HepG2 (cell line): ENCODE results near the gene TK1. TPM values are rescaled to one million over a fixed set of nuclear protein-coding genes. Genes with fewer than 3 reads are reported as not detected.

ENCODE experiments used
- AGO2 ChIP-seq: fragments of 200-400 bp; formaldehyde crosslinking; optimal IDR thresholded peaks from 2 replicates; pipeline ENCODE3; 2017; ENCODE audit warnings: mild to moderate bottlenecking, low read depth, low read length, moderate library complexity
- AKAP8 ChIP-seq: sonication (generic); formaldehyde crosslinking; IDR thresholded peaks from 2 replicates; pipeline ENCODE4 v1.5.1; 2020; ENCODE audit warnings: mild to moderate bottlenecking, missing genetic modification reagents
- BORCS8-MEF2B ChIP-seq: sonication (generic); formaldehyde crosslinking; IDR thresholded peaks from 2 replicates; pipeline ENCODE4 v1.8.0; 2022; ENCODE audit warnings: mild to moderate bottlenecking, missing genetic modification reagents
- ETV6 ChIP-seq: sonication (generic); formaldehyde crosslinking; conservative IDR thresholded peaks from 2 replicates; pipeline ENCODE4 v1.4.0; 2020; ENCODE audit warnings: missing genetic modification reagents
- MEIS1 ChIP-seq: sonication (generic); formaldehyde crosslinking; IDR thresholded peaks from 2 replicates; pipeline ENCODE4 v1.9.0; 2021; ENCODE audit warnings: mild to moderate bottlenecking, missing genetic modification reagents, moderate library complexity, borderline replicate concordance
- NFIC ChIP-seq: IDR thresholded peaks from 2 replicates; pipeline ENCODE4 v1.6.1; 2012; ENCODE audit warnings: mild to moderate bottlenecking, low read length, inconsistent platforms
- NFRKB ChIP-seq: fragments of 450-650 bp; IDR thresholded peaks from 2 replicates; pipeline ENCODE4 v1.6.1; 2017
- PAWR ChIP-seq: sonication (generic); formaldehyde crosslinking; IDR thresholded peaks from 2 replicates; pipeline ENCODE4 v1.4.0; 2020; ENCODE audit warnings: missing genetic modification reagents, mild to moderate bottlenecking, borderline replicate concordance
- POLR2G ChIP-seq: fragments of 200-400 bp; formaldehyde crosslinking; IDR thresholded peaks from 2 replicates; pipeline ENCODE4 v1.6.1; 2018; ENCODE audit warnings: mild to moderate bottlenecking, low read depth, low read length, moderate library complexity
- RXRB ChIP-seq: IDR thresholded peaks from 2 replicates; pipeline ENCODE4 v1.6.1; 2016; ENCODE audit warnings: borderline replicate concordance, missing genetic modification reagents, missing compliant biosample characterization
- TCF7 ChIP-seq: sonication (generic); IDR thresholded peaks from 2 replicates; pipeline ENCODE4 v1.6.1; 2016; ENCODE audit warnings: antibody characterized with exemption, low read depth
- TEAD3 ChIP-seq: optimal IDR thresholded peaks from 2 replicates; pipeline ENCODE3; 2016; ENCODE audit warnings: borderline replicate concordance
- YEATS2 ChIP-seq: sonication (generic); formaldehyde crosslinking; IDR thresholded peaks from 2 replicates; pipeline ENCODE4 v1.4.0; 2020; ENCODE audit warnings: missing genetic modification reagents, borderline replicate concordance
- ZBED4 ChIP-seq: sonication (generic); formaldehyde crosslinking; IDR thresholded peaks from 2 replicates; pipeline ENCODE4 v1.4.0; 2020; ENCODE audit warnings: missing genetic modification reagents, borderline replicate concordance
- ZBTB10 ChIP-seq: sonication (generic); formaldehyde crosslinking; IDR thresholded peaks from 2 replicates; pipeline ENCODE4 v1.4.0; 2020; ENCODE audit warnings: missing genetic modification reagents, borderline replicate concordance
- ZBTB14 ChIP-seq: sonication (generic); formaldehyde crosslinking; IDR thresholded peaks from 2 replicates; pipeline ENCODE4 v1.4.0; 2020; ENCODE audit warnings: missing genetic modification reagents
- ZFP41 ChIP-seq: sonication (generic); formaldehyde crosslinking; IDR thresholded peaks from 2 replicates; pipeline ENCODE4 v1.4.0; 2020; ENCODE audit warnings: mild to moderate bottlenecking, missing genetic modification reagents, borderline replicate concordance
- ZNF260 ChIP-seq: sonication (generic); formaldehyde crosslinking; IDR thresholded peaks from 2 replicates; pipeline ENCODE4 v1.4.0; 2020; ENCODE audit warnings: missing genetic modification reagents, low read depth, mild to moderate bottlenecking, borderline replicate concordance
- ZNF468 ChIP-seq: sonication (generic); formaldehyde crosslinking; IDR thresholded peaks from 2 replicates; pipeline ENCODE4 v1.8.0; 2022; ENCODE audit warnings: mild to moderate bottlenecking, moderate library complexity, missing genetic modification reagents
- ZNF547 ChIP-seq: sonication (generic); formaldehyde crosslinking; IDR thresholded peaks from 2 replicates; pipeline ENCODE4 v1.5.1; 2020; ENCODE audit warnings: mild to moderate bottlenecking, missing genetic modification reagents
- ZNF883 ChIP-seq: sonication (generic); formaldehyde crosslinking; IDR thresholded peaks from 2 replicates; pipeline ENCODE4 v1.5.1; 2020; ENCODE audit warnings: mild to moderate bottlenecking, missing genetic modification reagents; ENCODE audit errors: not compliant biosample characterization
- polyA plus RNA-seq, 8 experiments: library from polyadenylated mRNA; depleted of rRNA in 3 of 8; stranded (reverse) in 7 of 8; unstranded in 1 of 8; fragments of >200 nt; fragmentation: Illumina TruSeq in 4 of 8; extraction: Trizol in 4 of 8; gene quantifications; 2 replicates each; pipeline versions ENCODE4 v1.2.1 to v1.2.3, GENCODE V29; 2011 to 2016; ENCODE audit warnings: low read depth in 4 of 8, missing spikeins in 1 of 8, mixed read lengths in 1 of 8; ENCODE audit not compliant: insufficient read depth in 1 of 8
- total RNA-seq, 5 experiments: library from RNA; depleted of rRNA; stranded (reverse); fragments of >200 nt; fragmentation: Illumina TruSeq; extraction: Trizol; gene quantifications; 2 replicates each; pipeline ENCODE4 v1.2.3, GENCODE V29; 2016; ENCODE audit warnings: low read depth in 1 of 5

The TK1 gene
- total and polyA plus RNA-seq, 2 of the 13 experiments (the other 11 are each of a cell fraction or from before 2014, with no cell fraction given): 45.0 to 96.0 TPM

GRCh38 chr17:78127888-78128550 lies 58.8 kb downstream of the TK1 start (continued):
- TF ChIP-seq PAWR (no peak; the same call in 1 of the 2 replicates), ZNF260 (CRISPR knock-in tag) (no peak), AGO2 (peak; percentile 64), POLR2G (peak; percentile 14; the same call in 1 of the 2 replicates), ZBED4 (CRISPR knock-in tag) (no peak), MEIS1 (peak; percentile 24; the same call in 1 of the 2 replicates), BORCS8-MEF2B (CRISPR knock-in tag) (no peak), NFIC (no peak), ZBTB10 (CRISPR knock-in tag) (no peak), ZBTB14 (CRISPR knock-in tag) (no peak), RXRB (CRISPR knock-in tag) (no peak), ZNF883 (CRISPR knock-in tag) (peak; percentile 11), ZNF547 (CRISPR knock-in tag) (no peak), TEAD3 (CRISPR knock-in tag) (no peak), ETV6 (CRISPR knock-in tag) (peak; percentile 11; the same call in 1 of the 2 replicates), TCF7 (no peak), ZNF468 (CRISPR knock-in tag) (no peak), YEATS2 (CRISPR knock-in tag) (no peak), NFRKB (no peak), AKAP8 (CRISPR knock-in tag) (no peak), ZFP41 (CRISPR knock-in tag) (no peak)
